Neuron (in vitro differentiated cells): Measurements from ENCODE around the gene PGRMC1.

Source experiments
- H2AFZ ChIP-seq: one replicate; pipeline ENCODE4 v1.6.1; 2013; ENCODE audit warnings: low read depth, mild to moderate bottlenecking, inconsistent platforms, low read length, moderate library complexity
- H3K27me3 ChIP-seq: one replicate; pipeline ENCODE4 v1.6.1; 2013; ENCODE audit warnings: low read length; ENCODE audit not compliant: insufficient read depth
- H3K36me3 ChIP-seq: one replicate; pipeline ENCODE4 v1.6.1; 2013; ENCODE audit warnings: low read length; ENCODE audit not compliant: insufficient read depth
- H3K4me1 ChIP-seq: one replicate; pipeline ENCODE4 v1.6.1; 2013; ENCODE audit warnings: low read length; ENCODE audit not compliant: insufficient read depth
- H3K4me3 ChIP-seq: 2 replicates; pipeline ENCODE4 v1.5.1; 2013; ENCODE audit warnings: mild to moderate bottlenecking, low read length, moderate library complexity
- H3K9me3 ChIP-seq: one replicate; pipeline ENCODE4 v1.6.1; 2013; ENCODE audit warnings: low read length

PGRMC1 gene

DNA sequence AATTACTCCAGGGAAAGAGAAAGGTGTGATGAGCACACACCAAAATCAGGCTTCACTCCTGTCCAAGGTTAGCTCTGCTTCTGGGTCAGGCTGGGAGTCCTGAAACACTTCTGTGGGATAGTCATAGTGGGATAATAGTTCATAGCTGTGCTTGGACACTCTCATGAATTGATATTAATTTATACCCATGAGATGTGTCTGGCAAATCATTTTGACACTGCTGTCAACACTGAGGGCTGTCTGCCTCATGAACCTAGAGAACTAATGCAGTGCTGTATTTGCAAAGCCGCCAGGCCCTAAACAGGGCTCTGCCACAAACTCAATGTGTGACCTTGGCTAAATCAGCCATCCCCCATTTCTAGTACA lies 24.5 kb upstream of the PGRMC1 start:
- Histone ChIP-seq H3K27me3 (peaks cover 4% of the 10 kb centered on the region), H3K9me3 (no peaks in the 10 kb centered on the region), H2AFZ (no peak overlapping the region), H3K36me3 (no peaks in the 10 kb centered on the region), H3K4me3 (no peak overlapping the region), H3K4me1 (no peaks in the 10 kb centered on the region)

DNA sequence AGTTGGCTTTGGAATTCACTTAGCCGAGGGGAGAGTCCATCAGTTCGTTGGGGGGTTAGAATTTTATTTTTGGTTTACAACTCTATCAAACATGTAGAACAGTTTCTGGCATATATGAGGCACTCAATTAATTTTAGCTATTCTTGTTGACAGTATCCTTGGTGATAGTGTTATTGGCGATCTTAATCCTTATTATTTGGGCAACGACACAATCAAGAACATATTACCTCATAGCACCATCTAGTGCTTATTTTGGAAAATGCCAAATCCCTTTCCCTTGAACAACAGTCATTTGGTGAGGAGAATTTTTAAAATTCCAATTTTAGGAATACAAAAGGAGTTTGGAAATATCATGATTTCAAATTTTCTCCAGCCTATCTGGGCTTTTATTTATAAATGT lies 17.9 kb upstream of the PGRMC1 start:
- H3K27me3 ChIP-seq = no peaks in the 10 kb centered on the region
- no peaks in the 10 kb centered on the region for H3K9me3 ChIP-seq
- H3K36me3 ChIP-seq = no peaks in the 10 kb centered on the region
- H3K4me3 ChIP-seq = no peak overlapping the region
- no peak overlapping the region for H2AFZ ChIP-seq
- no peaks in the 10 kb centered on the region for H3K4me1 ChIP-seq

DNA sequence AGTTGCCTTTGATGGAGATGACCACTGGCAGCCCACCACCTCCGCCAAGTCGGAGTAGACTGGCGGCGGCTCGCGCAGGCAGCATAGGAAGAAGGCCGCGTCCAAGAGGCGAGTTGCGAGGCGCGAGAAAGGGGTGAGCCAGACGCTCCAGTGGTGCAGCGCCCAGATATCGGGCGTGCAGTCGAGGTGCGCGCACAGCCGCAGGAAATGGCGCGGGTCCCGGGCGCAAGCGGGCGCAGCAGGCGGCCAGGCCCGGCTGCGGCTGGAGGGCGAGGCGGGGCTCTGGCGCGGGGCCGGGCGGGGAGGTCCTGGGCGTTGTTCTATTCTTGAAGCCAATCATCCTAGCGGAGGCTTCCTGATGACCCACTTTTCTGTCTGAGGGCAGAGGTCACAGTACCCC lies 13.2 kb upstream of the PGRMC1 start:
- Histone ChIP-seq H3K4me1 (no peaks in the 10 kb centered on the region), H3K36me3 (no peaks in the 10 kb centered on the region), H2AFZ (no peak overlapping the region), H3K4me3 (no peak overlapping the region), H3K27me3 (no peaks in the 10 kb centered on the region), H3K9me3 (no peaks in the 10 kb centered on the region)

DNA sequence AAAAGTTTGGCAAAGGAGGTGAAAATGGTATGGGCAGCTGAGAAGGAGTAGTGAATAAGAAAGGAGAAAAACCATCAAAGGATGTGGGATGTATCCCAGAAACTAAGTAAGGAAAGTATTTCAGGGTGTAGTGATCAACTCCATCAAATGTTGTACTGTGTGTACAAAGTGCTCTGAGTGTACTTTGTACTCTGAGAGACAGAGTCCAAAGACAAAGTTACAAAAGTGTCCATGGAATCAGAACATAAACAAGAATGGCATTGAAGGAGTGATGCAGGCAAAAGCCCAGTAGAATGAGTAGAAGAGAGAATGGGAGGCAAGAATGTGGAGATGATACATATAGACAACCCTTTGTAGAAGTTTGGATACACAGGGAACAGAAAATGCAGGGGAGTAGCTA lies 12.3 kb upstream of the PGRMC1 start:
- Histone ChIP-seq H3K36me3 (no peaks in the 10 kb centered on the region), H3K4me1 (no peaks in the 10 kb centered on the region), H3K27me3 (peaks cover 6% of the 10 kb centered on the region), H2AFZ (no peak overlapping the region), H3K9me3 (no peaks in the 10 kb centered on the region), H3K4me3 (no peak overlapping the region)

DNA sequence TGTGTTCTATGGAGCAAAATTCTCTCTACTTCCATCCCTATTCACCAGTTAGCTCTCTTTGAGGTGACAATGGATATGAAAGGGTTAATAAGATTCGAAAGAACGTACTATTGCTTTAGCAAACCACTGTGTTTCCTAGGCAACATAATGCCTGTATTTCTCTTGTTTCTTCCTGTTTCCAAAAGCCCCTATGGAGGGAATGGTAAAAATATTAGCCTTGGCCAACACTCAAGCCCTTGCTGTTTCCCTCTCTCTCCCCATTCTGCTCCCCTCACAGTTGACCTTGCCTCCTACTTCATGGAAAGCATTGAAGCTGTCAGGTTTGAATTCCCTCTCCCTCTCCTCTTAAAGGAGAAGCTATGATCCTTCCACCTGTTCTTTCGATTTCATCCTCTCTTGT lies 9.6 kb upstream of the PGRMC1 start:
- H3K9me3 ChIP-seq = no peaks in the 10 kb centered on the region
- H2AFZ ChIP-seq = no peak overlapping the region
- H3K36me3 ChIP-seq = no peaks in the 10 kb centered on the region
- H3K27me3 ChIP-seq = peaks cover 8% of the 10 kb centered on the region
- no peaks in the 10 kb centered on the region for H3K4me1 ChIP-seq
- H3K4me3 ChIP-seq = no peak overlapping the region

DNA sequence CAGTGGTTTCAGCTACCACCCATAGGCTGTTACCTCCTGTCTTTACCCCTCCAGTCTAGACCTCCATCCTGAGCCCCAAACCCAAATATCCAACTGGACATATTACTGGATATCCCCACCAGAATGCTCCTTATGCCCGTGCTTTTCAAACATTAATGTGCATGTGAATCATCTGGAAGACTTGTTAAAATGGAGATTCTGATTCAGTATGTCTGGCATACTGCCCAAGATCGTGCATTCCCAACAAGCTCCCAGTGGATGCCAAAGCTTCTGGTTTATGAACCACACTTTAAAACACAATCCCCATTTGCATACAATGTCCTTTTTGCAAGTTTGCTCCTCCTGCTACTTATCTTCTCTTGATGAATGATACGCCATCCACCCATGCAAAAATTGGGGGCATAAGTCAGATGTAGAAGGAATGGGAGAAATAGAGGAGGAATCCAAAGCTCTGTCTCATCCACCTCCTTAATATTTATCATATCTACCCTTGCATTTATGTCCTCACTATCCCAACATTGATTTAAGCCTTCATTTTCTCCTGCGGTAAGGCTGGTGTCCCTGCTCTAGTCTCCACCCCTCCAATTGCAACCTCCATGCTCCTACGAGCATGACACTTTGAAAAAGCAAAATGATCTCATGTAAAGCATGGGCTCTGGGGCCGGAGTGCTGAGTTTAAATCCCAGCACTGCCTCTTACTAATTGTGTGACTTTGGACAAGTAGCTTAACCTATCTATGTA lies 7.4 kb upstream of the PGRMC1 start:
- Histone ChIP-seq H2AFZ (no peak overlapping the region), H3K9me3 (no peaks in the 10 kb centered on the region), H3K36me3 (no peaks in the 10 kb centered on the region), H3K4me3 (no peak overlapping the region), H3K4me1 (no peaks in the 10 kb centered on the region), H3K27me3 (peaks cover 12% of the 10 kb centered on the region)

DNA sequence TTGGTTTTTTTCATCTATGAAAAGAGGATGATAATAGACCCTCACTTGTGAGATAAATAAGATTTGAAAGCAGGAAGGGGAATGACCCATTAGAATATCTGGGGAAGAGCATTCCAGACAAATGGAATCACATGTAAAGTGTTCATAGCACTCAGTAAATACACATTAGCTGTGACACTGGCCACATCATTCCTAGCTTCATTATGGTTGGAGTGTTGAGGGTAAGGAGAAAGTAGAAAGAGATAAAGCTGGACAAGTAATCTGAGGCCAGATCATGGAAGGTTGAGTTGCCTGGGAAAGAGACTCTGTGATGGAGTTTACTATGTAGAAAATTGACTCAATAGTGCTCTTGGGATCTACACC lies 6.9 kb upstream of the PGRMC1 start:
- H3K36me3 ChIP-seq = no peaks in the 10 kb centered on the region
- H2AFZ ChIP-seq = no peak overlapping the region
- H3K4me1 ChIP-seq = no peaks in the 10 kb centered on the region
- H3K4me3 ChIP-seq = no peak overlapping the region
- peaks cover 12% of the 10 kb centered on the region for H3K27me3 ChIP-seq
- no peaks in the 10 kb centered on the region for H3K9me3 ChIP-seq

DNA sequence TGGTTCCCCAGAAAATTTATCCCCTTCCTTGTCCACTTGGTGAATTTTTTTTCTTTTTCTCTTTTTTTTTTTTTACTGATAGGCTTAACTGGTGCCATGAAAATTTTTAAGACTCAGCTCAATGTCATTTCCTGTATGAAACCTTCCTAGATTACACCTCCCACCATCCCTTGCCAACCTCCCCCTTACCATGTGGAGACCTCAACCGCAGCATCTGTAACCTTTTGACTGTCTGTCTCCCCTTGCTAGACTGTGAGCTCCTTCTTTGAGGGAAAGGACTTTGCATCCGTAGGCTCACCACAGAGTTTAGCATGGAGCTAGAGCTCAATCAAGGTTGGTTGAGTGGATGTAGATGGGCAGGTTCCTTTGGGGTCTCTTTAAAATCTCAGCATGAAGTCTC lies 5.2 kb upstream of the PGRMC1 start:
- H3K4me1 ChIP-seq = peaks cover 6% of the 10 kb centered on the region
- H3K36me3 ChIP-seq = no peaks in the 10 kb centered on the region
- no peak overlapping the region for H2AFZ ChIP-seq
- peaks cover 15% of the 10 kb centered on the region for H3K27me3 ChIP-seq
- H3K9me3 ChIP-seq = no peaks in the 10 kb centered on the region
- H3K4me3 ChIP-seq = no peak overlapping the region

DNA sequence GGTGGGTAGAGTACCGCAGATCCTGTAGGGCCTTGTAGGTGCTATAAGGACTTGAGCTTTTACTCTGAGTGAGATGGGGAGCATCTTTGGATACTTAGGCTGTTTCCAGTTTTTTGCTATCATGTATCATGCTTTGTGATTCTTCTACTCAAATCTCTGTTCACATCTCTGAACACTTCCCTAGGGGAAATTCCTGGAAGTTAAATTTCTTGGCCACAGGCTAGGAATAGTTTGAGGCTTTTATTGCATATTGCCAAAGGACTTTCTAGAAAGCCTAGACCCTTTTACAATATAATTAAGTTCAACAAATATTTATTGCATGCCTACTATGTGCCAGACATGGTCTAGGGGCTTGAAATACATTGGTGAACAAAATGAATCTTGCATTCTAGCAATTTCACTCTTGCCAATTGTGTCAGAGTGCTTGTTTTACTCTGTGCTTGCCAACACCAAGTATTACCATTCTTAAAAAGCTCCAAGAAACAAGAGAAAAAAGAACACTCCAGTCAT lies 4.1 kb upstream of the PGRMC1 start:
- Histone ChIP-seq H2AFZ (no peak overlapping the region), H3K27me3 (peaks cover 15% of the 10 kb centered on the region), H3K4me1 (peaks cover 6% of the 10 kb centered on the region), H3K36me3 (no peaks in the 10 kb centered on the region), H3K9me3 (no peaks in the 10 kb centered on the region), H3K4me3 (no peak overlapping the region)

DNA sequence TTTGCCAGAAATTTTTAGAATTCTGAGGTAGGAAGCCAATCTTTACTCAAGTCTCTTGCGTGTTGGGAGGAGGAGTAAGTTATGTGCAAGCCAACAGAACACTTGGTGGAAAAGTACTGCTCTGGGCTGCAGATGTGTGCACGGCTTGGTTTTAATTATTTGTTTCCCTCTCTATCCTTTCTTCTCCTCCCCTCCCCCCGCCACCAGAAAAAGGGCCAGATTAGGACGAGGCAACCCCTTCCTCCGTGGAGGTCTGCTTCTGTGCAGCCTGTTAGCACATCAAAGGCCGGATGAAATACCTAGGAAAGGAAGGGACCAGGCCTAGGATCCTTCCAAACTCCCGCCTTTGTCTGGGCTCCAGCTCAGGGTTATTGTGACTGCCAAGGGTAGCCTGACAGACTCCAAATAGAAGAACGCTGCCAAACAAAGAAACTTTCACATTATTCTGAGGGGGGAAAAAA lies 1.0 kb upstream of the PGRMC1 start:
- Histone ChIP-seq H3K9me3 (no peaks in the 10 kb centered on the region), H2AFZ (peak overlapping the region; percentile 76), H3K36me3 (no peaks in the 10 kb centered on the region), H3K4me1 (peaks cover 16% of the 10 kb centered on the region), H3K27me3 (peaks cover 8% of the 10 kb centered on the region), H3K4me3 (peak overlapping the region; percentile 53)

DNA sequence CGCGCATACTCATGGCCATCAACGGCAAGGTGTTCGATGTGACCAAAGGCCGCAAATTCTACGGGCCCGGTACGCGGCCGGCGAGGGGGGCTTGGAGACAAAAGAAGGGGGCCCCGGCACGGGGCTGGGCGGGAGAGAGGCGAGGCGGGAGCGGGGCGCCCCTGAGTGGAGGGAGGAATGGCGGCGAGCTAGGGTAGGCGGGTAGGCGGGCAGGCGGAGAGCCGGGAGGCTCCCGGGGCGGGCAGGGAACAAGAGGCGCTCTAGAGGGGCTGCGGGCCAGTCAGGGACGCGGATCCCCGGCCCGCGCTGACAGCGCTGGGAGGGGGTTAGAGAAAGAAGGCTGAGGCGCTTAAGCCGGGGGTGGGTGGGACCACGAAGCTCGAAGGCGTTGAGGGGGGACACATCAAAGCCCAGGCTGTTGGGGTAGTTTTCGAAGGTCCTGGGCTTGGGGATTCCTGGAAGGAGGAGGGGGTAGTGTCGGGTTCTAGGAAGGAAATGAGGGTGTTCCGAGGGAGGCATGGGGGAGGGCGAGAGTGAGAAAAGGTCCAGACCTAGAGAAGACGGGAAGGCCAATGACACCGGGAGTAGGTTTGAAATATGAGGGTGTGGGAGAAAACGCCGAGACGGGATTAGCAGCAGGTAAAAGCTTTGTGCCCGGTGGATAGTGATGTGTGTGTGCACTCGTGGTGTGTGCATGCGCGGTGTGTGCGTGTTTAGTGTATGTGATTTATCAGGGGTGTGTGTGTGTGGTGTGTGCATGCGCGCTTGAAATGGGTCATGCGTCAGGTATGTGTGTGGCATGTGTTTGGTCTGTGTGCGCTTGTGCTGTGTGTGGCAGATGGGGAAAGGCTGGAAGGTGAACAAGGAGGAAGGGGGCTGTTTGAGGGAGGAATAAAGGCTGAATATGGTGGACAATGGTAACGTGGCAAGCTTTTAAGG lies 807 bp downstream of the PGRMC1 start:
- H2AFZ ChIP-seq = peak overlapping the region; percentile 76
- H3K4me3 ChIP-seq = peak overlapping the region; percentile 53
- H3K36me3 ChIP-seq = peaks cover 6% of the 10 kb centered on the region
- H3K27me3 ChIP-seq = peaks cover 3% of the 10 kb centered on the region
- peaks cover 18% of the 10 kb centered on the region for H3K4me1 ChIP-seq
- no peaks in the 10 kb centered on the region for H3K9me3 ChIP-seq

DNA sequence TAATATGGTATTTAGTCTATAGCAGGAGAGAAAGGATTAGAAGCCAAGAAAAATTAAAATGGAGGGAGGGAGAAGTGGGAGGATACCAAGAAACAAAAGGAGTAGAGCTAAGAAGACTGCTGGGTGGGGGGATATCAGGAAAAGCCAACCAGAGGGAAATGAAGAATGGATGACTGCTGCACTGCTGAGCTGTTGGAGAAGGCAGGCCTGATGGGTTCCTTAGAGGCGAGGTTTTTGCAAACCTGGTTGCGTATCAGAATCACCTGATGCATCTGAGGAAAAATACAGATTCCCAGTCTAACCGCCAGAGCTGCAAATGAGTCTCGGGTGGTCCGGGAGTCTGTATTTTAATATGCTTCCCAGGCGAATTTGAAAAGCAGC lies 1.5 kb downstream of the PGRMC1 start:
- no peaks in the 10 kb centered on the region for H3K9me3 ChIP-seq
- peak overlapping the region; percentile 53 for H3K4me3 ChIP-seq
- H3K36me3 ChIP-seq = peaks cover 12% of the 10 kb centered on the region
- no peak overlapping the region for H2AFZ ChIP-seq
- peaks cover 3% of the 10 kb centered on the region for H3K27me3 ChIP-seq
- peaks cover 18% of the 10 kb centered on the region for H3K4me1 ChIP-seq

DNA sequence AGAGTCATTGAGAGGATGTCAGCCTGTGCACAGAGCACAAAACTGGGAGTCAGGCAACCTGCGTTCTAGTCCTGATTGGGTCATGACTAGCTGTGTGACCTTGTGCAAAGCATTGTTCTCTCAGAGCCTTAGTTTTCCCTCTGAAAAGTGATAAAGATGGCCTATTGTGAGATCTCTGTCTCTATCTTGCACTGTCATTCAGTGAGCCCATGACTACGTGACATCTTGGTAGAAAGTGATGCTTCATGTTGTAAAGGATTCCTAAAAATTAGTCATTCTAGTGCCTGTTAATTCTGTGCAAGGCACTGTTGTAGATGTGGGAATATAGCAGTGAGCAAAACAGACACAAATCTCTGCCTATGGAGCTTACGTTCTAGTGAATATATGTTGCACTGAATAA lies 2.5 kb downstream of the PGRMC1 start:
- no peak overlapping the region for H2AFZ ChIP-seq
- peaks cover 3% of the 10 kb centered on the region for H3K27me3 ChIP-seq
- H3K9me3 ChIP-seq = no peaks in the 10 kb centered on the region
- peaks cover 22% of the 10 kb centered on the region for H3K36me3 ChIP-seq
- peaks cover 18% of the 10 kb centered on the region for H3K4me1 ChIP-seq
- H3K4me3 ChIP-seq = peak overlapping the region; percentile 53
